HL-60 (cell line): ENCODE results near the gene FKBP1B.

Experiments used
- DNase-seq, 2 experiments: peaks; one replicate each; pipeline ENCODE4 v3.0.0-alpha.2; 2010 to 2020; ENCODE audit warnings: low read depth in 1 of 2, low spot score in 1 of 2
- H3K27ac ChIP-seq: fragments of 250-450 bp; sonication (Bioruptor Pico); replicated peaks from 2 replicates; pipeline ENCODE4 v1.5.1; 2020; ENCODE audit warnings: mild to moderate bottlenecking, moderate library complexity
- H3K27me3 ChIP-seq: fragments of 250-450 bp; sonication (Bioruptor Pico); 2 replicates; pipeline ENCODE4 v1.5.1; 2021; ENCODE audit warnings: mild to moderate bottlenecking, moderate library complexity; ENCODE audit not compliant: insufficient read depth, poor library complexity, severe bottlenecking
- H3K4me3 ChIP-seq: replicated peaks from 2 replicates; pipeline ENCODE4 v1.5.1; 2011; ENCODE audit warnings: mild to moderate bottlenecking, control low read depth, low read length; ENCODE audit not compliant: insufficient read depth
- GABPA ChIP-seq: IDR thresholded peaks from 2 replicates; pipeline ENCODE4 v1.6.1; 2012; ENCODE audit warnings: low read depth
- POLR2AphosphoS5 ChIP-seq: IDR thresholded peaks from 2 replicates; pipeline ENCODE4 v1.6.1; 2012; ENCODE audit warnings: low read depth
- SPI1 ChIP-seq: IDR thresholded peaks from 2 replicates; pipeline ENCODE4 v1.6.1; 2012; ENCODE audit warnings: low read depth, mild to moderate bottlenecking, borderline replicate concordance
- TF ChIP-seq, protein P1 (sequence below): IDR thresholded peaks from one replicate; pipeline ENCODE4 v1.5.1; 2011; ENCODE audit warnings: low read length, control low read depth, inconsistent platforms; ENCODE audit not compliant: insufficient read depth
- TF ChIP-seq, protein P2 (sequence below): IDR thresholded peaks from 2 replicates; pipeline ENCODE4 v1.6.1; 2012; ENCODE audit warnings: low read depth; ENCODE audit not compliant: insufficient replicate concordance

Gene FKBP1B

DNA sequence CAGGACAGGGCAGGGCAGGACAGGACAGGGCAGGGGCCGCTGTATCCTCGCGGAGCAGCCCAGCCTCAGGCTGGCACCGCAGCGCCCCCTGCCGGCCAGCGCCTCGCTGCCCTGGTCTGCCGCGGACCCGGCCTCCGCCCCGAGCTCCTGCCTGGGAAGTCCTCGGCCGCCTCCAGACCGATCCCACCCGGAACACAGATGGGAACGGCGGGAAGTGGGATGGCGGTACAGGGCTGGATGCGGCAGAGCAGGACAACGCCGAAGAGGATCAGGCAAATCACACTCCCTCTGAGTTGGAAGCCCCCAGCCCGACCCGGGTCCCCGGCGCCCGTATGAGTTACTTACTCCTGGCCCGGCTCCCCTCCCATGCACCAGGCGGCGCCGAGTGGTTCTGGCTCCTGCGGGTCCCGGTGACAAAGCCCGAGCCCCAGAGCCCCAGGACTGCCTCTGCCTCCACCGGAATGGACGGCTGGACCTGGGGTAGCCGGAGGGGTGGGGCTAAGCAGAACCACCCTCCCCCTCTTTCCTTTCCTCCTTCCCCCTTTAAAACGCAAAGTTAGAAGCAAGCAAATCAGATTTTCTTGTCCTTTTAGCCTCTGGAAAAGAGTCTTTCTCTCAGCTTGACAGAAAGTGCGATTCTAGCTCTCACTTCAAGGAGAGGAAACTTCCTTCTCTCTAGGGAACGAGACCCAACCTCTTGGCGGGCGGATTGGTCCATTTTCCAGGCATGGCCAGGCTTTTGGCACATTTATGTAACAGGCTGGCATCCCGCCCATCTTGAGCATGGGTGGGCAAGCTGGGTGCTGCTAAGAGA lies 35.1 kb downstream of the FKBP1B start, which contains the start of gene TP53I3:
Gene TP53I3 (minus strand): TSS at position 449 of the 814 bp plus-strand sequence. CDS start 508 bp downstream, outside the sequence.
- Histone ChIP-seq H3K27me3 (no peaks in the 10 kb centered on the region), H3K27ac (peak within 1 kb of the TSS; percentile 64), H3K4me3 (peak within 1 kb of the TSS; percentile 55)
- DNase-seq, result peak; percentile 71 to 72
- TF ChIP-seq GABPA (no peak), POLR2AphosphoS5 (peak; percentile 43; the same call in 1 of the 2 replicates)
- TF ChIP-seq, protein P1, sequence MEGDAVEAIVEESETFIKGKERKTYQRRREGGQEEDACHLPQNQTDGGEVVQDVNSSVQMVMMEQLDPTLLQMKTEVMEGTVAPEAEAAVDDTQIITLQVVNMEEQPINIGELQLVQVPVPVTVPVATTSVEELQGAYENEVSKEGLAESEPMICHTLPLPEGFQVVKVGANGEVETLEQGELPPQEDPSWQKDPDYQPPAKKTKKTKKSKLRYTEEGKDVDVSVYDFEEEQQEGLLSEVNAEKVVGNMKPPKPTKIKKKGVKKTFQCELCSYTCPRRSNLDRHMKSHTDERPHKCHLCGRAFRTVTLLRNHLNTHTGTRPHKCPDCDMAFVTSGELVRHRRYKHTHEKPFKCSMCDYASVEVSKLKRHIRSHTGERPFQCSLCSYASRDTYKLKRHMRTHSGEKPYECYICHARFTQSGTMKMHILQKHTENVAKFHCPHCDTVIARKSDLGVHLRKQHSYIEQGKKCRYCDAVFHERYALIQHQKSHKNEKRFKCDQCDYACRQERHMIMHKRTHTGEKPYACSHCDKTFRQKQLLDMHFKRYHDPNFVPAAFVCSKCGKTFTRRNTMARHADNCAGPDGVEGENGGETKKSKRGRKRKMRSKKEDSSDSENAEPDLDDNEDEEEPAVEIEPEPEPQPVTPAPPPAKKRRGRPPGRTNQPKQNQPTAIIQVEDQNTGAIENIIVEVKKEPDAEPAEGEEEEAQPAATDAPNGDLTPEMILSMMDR, result peak; percentile 54

DNA sequence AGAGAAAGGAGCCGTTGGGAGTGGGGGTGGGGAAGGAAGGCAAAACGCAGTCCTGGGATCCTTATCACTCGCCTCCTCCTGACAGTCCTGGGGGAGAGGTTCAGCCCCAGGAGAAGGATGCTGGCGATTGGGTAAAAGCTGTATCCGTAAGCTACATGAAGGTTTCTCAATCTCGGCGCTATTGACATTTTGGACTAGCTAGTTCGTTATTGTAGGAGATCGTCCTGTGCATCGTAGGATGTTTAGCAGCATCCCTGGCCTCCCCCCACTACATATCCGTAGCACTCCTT lies 35.6 kb downstream of the FKBP1B start:
- H3K27me3 ChIP-seq, result no peaks in the 10 kb centered on the region
- DNase-seq, result no peak
- H3K27ac ChIP-seq, result no peak overlapping the region
- TF ChIP-seq GABPA (no peak), POLR2AphosphoS5 (no peak), SPI1 (no peak)
- TF ChIP-seq, protein P1, result no peak
- TF ChIP-seq, protein P2, sequence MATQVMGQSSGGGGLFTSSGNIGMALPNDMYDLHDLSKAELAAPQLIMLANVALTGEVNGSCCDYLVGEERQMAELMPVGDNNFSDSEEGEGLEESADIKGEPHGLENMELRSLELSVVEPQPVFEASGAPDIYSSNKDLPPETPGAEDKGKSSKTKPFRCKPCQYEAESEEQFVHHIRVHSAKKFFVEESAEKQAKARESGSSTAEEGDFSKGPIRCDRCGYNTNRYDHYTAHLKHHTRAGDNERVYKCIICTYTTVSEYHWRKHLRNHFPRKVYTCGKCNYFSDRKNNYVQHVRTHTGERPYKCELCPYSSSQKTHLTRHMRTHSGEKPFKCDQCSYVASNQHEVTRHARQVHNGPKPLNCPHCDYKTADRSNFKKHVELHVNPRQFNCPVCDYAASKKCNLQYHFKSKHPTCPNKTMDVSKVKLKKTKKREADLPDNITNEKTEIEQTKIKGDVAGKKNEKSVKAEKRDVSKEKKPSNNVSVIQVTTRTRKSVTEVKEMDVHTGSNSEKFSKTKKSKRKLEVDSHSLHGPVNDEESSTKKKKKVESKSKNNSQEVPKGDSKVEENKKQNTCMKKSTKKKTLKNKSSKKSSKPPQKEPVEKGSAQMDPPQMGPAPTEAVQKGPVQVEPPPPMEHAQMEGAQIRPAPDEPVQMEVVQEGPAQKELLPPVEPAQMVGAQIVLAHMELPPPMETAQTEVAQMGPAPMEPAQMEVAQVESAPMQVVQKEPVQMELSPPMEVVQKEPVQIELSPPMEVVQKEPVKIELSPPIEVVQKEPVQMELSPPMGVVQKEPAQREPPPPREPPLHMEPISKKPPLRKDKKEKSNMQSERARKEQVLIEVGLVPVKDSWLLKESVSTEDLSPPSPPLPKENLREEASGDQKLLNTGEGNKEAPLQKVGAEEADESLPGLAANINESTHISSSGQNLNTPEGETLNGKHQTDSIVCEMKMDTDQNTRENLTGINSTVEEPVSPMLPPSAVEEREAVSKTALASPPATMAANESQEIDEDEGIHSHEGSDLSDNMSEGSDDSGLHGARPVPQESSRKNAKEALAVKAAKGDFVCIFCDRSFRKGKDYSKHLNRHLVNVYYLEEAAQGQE, result no peak
- H3K4me3 ChIP-seq, result no peak overlapping the region

DNA sequence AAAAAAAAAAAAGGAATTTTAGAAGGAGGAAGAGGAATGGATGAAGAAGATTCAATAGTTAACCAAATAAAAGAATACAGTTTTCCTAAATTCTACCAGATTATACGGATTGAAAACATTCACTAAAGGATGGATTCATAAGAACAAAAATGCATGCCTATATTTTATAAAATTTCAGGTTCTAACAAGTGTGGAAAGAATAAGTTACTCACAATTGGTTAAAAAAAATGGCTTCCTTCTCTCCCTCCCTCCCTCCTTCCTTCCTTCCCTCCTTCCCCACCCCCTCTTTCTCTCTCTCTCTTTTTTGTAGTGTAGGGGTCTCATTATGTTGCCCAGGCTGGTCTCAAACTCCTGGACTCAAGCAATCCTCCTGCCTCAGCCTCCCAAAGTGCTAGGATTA lies 36.7 kb downstream of the FKBP1B start:
- H3K27ac ChIP-seq, result no peak overlapping the region
- H3K27me3 ChIP-seq, result no peaks in the 10 kb centered on the region
- DNase-seq, result no peak
- no peak overlapping the region for H3K4me3 ChIP-seq
- TF ChIP-seq POLR2AphosphoS5, result no peak
- TF ChIP-seq GABPA, result no peak
- TF ChIP-seq SPI1, result no peak
- TF ChIP-seq, protein P2, result no peak
- TF ChIP-seq, protein P1, result no peak

- H3K27ac ChIP-seq, result no peak overlapping the region
- TF ChIP-seq, protein P2, result no peak
- TF ChIP-seq GABPA (no peak), POLR2AphosphoS5 (no peak), SPI1 (no peak)
- TF ChIP-seq, protein P1, result no peak
- no peaks in the 10 kb centered on the region for H3K27me3 ChIP-seq
- no peak overlapping the region for H3K4me3 ChIP-seq
- DNase-seq, result no peak
These were observed 37.5 kb downstream of the FKBP1B start for GRCh38 chr2:24087032-24087431.
